ENCODE results near the gene BTN3A1. TPM values are rescaled to one million over a fixed set of nuclear protein-coding genes. Genes with fewer than 3 reads are reported as not detected.
A peak's percentile ranks its signal among the peaks of the same experiment; 100 is the strongest.

Gene BTN3A1
- total RNA-seq, 1 donor from 2014 or later = 9.7 TPM

GRCh38 chr6:26360451-26361416 is 41.3 kb upstream of the BTN3A1 start:
- Mint-ChIP-seq H3K9me3 (no peaks in the 10 kb centered on the region), H3K27me3 (ENCODE audit: insufficient read depth, low read depth) (peaks cover 4% of the 10 kb centered on the region), H3K36me3 (no peaks in the 10 kb centered on the region), H3K4me3 (no peak overlapping the region), H3K4me1 (no peaks in the 10 kb centered on the region), H3K27ac (no peak overlapping the region)
- H3K27me3 ChIP-seq = no peaks in the 10 kb centered on the region
- H3K9me3 ChIP-seq (ENCODE audit: low read depth) = no peaks in the 10 kb centered on the region
- H2AFZ ChIP-seq (replicated peaks) = no peak overlapping the region
- no peak overlapping the region for H3K9ac ChIP-seq
- no peak for DNase-seq (ENCODE audit: low spot score)
- H3K4me1 ChIP-seq = no peaks in the 10 kb centered on the region
- H3K4me2 ChIP-seq = no peak overlapping the region
- no peak overlapping the region for H3K27ac ChIP-seq
- TF ChIP-seq, protein P1, sequence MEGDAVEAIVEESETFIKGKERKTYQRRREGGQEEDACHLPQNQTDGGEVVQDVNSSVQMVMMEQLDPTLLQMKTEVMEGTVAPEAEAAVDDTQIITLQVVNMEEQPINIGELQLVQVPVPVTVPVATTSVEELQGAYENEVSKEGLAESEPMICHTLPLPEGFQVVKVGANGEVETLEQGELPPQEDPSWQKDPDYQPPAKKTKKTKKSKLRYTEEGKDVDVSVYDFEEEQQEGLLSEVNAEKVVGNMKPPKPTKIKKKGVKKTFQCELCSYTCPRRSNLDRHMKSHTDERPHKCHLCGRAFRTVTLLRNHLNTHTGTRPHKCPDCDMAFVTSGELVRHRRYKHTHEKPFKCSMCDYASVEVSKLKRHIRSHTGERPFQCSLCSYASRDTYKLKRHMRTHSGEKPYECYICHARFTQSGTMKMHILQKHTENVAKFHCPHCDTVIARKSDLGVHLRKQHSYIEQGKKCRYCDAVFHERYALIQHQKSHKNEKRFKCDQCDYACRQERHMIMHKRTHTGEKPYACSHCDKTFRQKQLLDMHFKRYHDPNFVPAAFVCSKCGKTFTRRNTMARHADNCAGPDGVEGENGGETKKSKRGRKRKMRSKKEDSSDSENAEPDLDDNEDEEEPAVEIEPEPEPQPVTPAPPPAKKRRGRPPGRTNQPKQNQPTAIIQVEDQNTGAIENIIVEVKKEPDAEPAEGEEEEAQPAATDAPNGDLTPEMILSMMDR (IDR thresholded peaks at IDR 0.05) = no peak
- no peak for TF ChIP-seq EZH2 (IDR thresholded peaks at IDR 0.05)
- TF ChIP-seq EZH2phosphoT487 (IDR thresholded peaks at IDR 0.05) = no peak
- H3K36me3 ChIP-seq = no peaks in the 10 kb centered on the region
- no peak overlapping the region for H3K4me3 ChIP-seq
- H3K79me2 ChIP-seq (ENCODE audit: low read depth) = no peaks in the 10 kb centered on the region
- no peaks in the 10 kb centered on the region for H4K20me1 ChIP-seq (ENCODE audit: low read depth)
- H3F3A ChIP-seq (ENCODE audit: low read depth) = no peaks in the 10 kb centered on the region

DNA sequence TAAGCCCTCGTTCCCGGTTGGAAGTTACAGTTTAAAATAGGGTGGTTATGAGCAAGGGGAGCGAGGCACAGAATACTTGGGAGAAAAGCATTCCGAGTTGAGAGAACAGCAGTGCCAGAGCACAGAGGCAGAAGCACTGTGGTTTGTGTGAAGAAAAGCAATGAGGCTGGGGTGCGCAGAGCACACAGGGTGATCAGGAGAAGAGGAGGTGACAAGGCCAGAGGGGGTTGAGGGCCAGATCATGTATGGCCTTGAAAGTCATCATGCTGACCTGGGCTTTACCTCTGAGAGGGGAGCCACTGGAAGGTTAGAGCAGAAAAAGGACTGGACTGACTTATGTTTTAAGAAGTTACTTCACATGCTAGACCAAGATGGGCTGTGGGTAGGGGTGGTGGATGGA is 40.5 kb upstream of the BTN3A1 start:
- no peak overlapping the region for H2AFZ ChIP-seq (replicated peaks)
- DNase-seq (ENCODE audit: low spot score) = no peak
- no peaks in the 10 kb centered on the region for H3K79me2 ChIP-seq (ENCODE audit: low read depth)
- H3F3A ChIP-seq (ENCODE audit: low read depth) = no peaks in the 10 kb centered on the region
- no peaks in the 10 kb centered on the region for H3K4me1 Mint-ChIP-seq
- H3K27me3 Mint-ChIP-seq (ENCODE audit: insufficient read depth, low read depth) = peaks cover 4% of the 10 kb centered on the region
- H3K36me3 ChIP-seq = no peaks in the 10 kb centered on the region
- no peaks in the 10 kb centered on the region for H3K9me3 ChIP-seq (ENCODE audit: low read depth)
- no peak overlapping the region for H3K27ac ChIP-seq
- no peaks in the 10 kb centered on the region for H3K27me3 ChIP-seq
- H3K27ac Mint-ChIP-seq = peak overlapping the region; percentile 57
- H4K20me1 ChIP-seq (ENCODE audit: low read depth) = no peaks in the 10 kb centered on the region
- no peak overlapping the region for H3K4me3 ChIP-seq
- H3K4me3 Mint-ChIP-seq = no peak overlapping the region
- TF ChIP-seq, protein P1 (IDR thresholded peaks at IDR 0.05) = no peak
- TF ChIP-seq EZH2phosphoT487 (IDR thresholded peaks at IDR 0.05) (no peak), EZH2 (IDR thresholded peaks at IDR 0.05) (no peak)
- H3K9me3 Mint-ChIP-seq = no peaks in the 10 kb centered on the region
- no peak overlapping the region for H3K9ac ChIP-seq
- H3K4me2 ChIP-seq = no peak overlapping the region
- no peaks in the 10 kb centered on the region for H3K4me1 ChIP-seq
- no peaks in the 10 kb centered on the region for H3K36me3 Mint-ChIP-seq

GRCh38 chr6:26362093-26362835 is 39.8 kb upstream of the BTN3A1 start:
- Histone ChIP-seq H3K4me1 (no peaks in the 10 kb centered on the region), H3K9me3 (ENCODE audit: low read depth) (no peaks in the 10 kb centered on the region), H3K4me3 (no peak overlapping the region), H3K79me2 (ENCODE audit: low read depth) (no peaks in the 10 kb centered on the region), H2AFZ (replicated peaks) (no peak overlapping the region), H3K27ac (no peak overlapping the region), H3F3A (ENCODE audit: low read depth) (no peaks in the 10 kb centered on the region), H3K9ac (no peak overlapping the region), H4K20me1 (ENCODE audit: low read depth) (no peaks in the 10 kb centered on the region), H3K27me3 (no peaks in the 10 kb centered on the region), H3K36me3 (no peaks in the 10 kb centered on the region), H3K4me2 (no peak overlapping the region)
- H3K9me3 Mint-ChIP-seq = no peaks in the 10 kb centered on the region
- no peak for DNase-seq (ENCODE audit: low spot score)
- H3K27ac Mint-ChIP-seq = peak overlapping the region; percentile 57
- no peaks in the 10 kb centered on the region for H3K4me1 Mint-ChIP-seq
- H3K4me3 Mint-ChIP-seq = no peak overlapping the region
- TF ChIP-seq, protein P1 (IDR thresholded peaks at IDR 0.05) = no peak
- TF ChIP-seq EZH2 (IDR thresholded peaks at IDR 0.05) (no peak), EZH2phosphoT487 (IDR thresholded peaks at IDR 0.05) (no peak)
- no peaks in the 10 kb centered on the region for H3K36me3 Mint-ChIP-seq
- peaks cover 4% of the 10 kb centered on the region for H3K27me3 Mint-ChIP-seq (ENCODE audit: insufficient read depth, low read depth)
